ENCODE measurements around the gene CLASRP. TPM values are rescaled to one million over a fixed set of nuclear protein-coding genes. Genes with fewer than 3 reads are reported as not detected.

Gene CLASRP
- total and polyA plus RNA-seq, 4 donors, result 11.6 to 97.3 (median 47.8) TPM

- H3K4me3 ChIP-seq (ENCODE audit: low read depth, low read length), result peak within 1 kb of the TSS; percentile 84
- peaks cover 14% of the 10 kb centered on the region for H3K27me3 ChIP-seq (ENCODE audit: control insufficient read depth, insufficient read depth, low read length)
- peaks cover 25% of the 10 kb centered on the region for H3K36me3 ChIP-seq (ENCODE audit: control insufficient read depth, insufficient read depth, low read length)
- DNase-seq (ENCODE audit: low read depth in 4 of 6, low spot score in 6 of 6), result peak in 3 of 6 donors; percentile 64 to 89 (median 85)
- no peaks in the 10 kb centered on the region for H3K9me3 ChIP-seq (ENCODE audit: control insufficient read depth, insufficient read depth, low read length)
- no peak within 1 kb of the TSS for H3K27ac ChIP-seq (ENCODE audit: low read depth, low read length)
- under 1% methylated on average over 55 of the region's 61 CpGs for WGBS (ENCODE audit: insufficient coverage)
- peaks cover 32% of the 10 kb centered on the region for H3K4me1 ChIP-seq (ENCODE audit: control insufficient read depth, insufficient read depth, low read length)
Measured at GRCh38 chr19:45079063-45079910, 40.4 kb downstream of the CLASRP start, which contains the start of gene GEMIN7. Gene GEMIN7 (plus strand): TSS chr19:45079260. CDS start chr19:45090115, 10,855 bp downstream.

- 1% methylated on average over 5 of the region's 6 CpGs for WGBS (ENCODE audit: insufficient coverage)
- H3K9me3 ChIP-seq (ENCODE audit: control insufficient read depth, insufficient read depth, low read length), result no peaks in the 10 kb centered on the region
- no peak overlapping the region for H3K27ac ChIP-seq (ENCODE audit: low read depth, low read length)
- peaks cover 29% of the 10 kb centered on the region for H3K4me1 ChIP-seq (ENCODE audit: control insufficient read depth, insufficient read depth, low read length)
- DNase-seq (ENCODE audit: low read depth in 4 of 6, low spot score in 6 of 6), result no peak
- H3K36me3 ChIP-seq (ENCODE audit: control insufficient read depth, insufficient read depth, low read length), result peaks cover 32% of the 10 kb centered on the region
- peaks cover 13% of the 10 kb centered on the region for H3K27me3 ChIP-seq (ENCODE audit: control insufficient read depth, insufficient read depth, low read length)
- peak overlapping the region; percentile 84 for H3K4me3 ChIP-seq (ENCODE audit: low read depth, low read length)
Measured at GRCh38 chr19:45079911-45080370, 41.1 kb downstream of the CLASRP start.

GRCh38 chr19:45082170-45082569, 43.3 kb downstream of the CLASRP start:
- peaks cover 40% of the 10 kb centered on the region for H3K36me3 ChIP-seq (ENCODE audit: control insufficient read depth, insufficient read depth, low read length)
- H3K27ac ChIP-seq (ENCODE audit: low read depth, low read length), result no peak overlapping the region
- H3K27me3 ChIP-seq (ENCODE audit: control insufficient read depth, insufficient read depth, low read length), result no peaks in the 10 kb centered on the region
- WGBS (ENCODE audit: insufficient coverage), result 95% methylated on average over 4 of the region's 5 CpGs
- H3K9me3 ChIP-seq (ENCODE audit: control insufficient read depth, insufficient read depth, low read length), result no peaks in the 10 kb centered on the region
- H3K4me3 ChIP-seq (ENCODE audit: low read depth, low read length), result no peak overlapping the region
- H3K4me1 ChIP-seq (ENCODE audit: control insufficient read depth, insufficient read depth, low read length), result peaks cover 16% of the 10 kb centered on the region
- DNase-seq (ENCODE audit: low read depth in 4 of 6, low spot score in 6 of 6), result no peak

- peaks cover 16% of the 10 kb centered on the region for H3K4me1 ChIP-seq (ENCODE audit: control insufficient read depth, insufficient read depth, low read length)
- DNase-seq (ENCODE audit: low read depth in 4 of 6, low spot score in 6 of 6), result no peak
- H3K27me3 ChIP-seq (ENCODE audit: control insufficient read depth, insufficient read depth, low read length), result no peaks in the 10 kb centered on the region
- WGBS (ENCODE audit: insufficient coverage), result 86% methylated on average over 2 of the region's 4 CpGs
- H3K9me3 ChIP-seq (ENCODE audit: control insufficient read depth, insufficient read depth, low read length), result no peaks in the 10 kb centered on the region
- H3K27ac ChIP-seq (ENCODE audit: low read depth, low read length), result no peak overlapping the region
- H3K36me3 ChIP-seq (ENCODE audit: control insufficient read depth, insufficient read depth, low read length), result peaks cover 51% of the 10 kb centered on the region
- no peak overlapping the region for H3K4me3 ChIP-seq (ENCODE audit: low read depth, low read length)
Measured at GRCh38 chr19:45086480-45086879, 47.6 kb downstream of the CLASRP start.

GRCh38 chr19:45087531-45087930, 48.7 kb downstream of the CLASRP start:
- no peak for DNase-seq (ENCODE audit: low read depth in 4 of 6, low spot score in 6 of 6)
- no peak overlapping the region for H3K4me3 ChIP-seq (ENCODE audit: low read depth, low read length)
- no peaks in the 10 kb centered on the region for H3K9me3 ChIP-seq (ENCODE audit: control insufficient read depth, insufficient read depth, low read length)
- H3K27ac ChIP-seq (ENCODE audit: low read depth, low read length), result no peak overlapping the region
- no peaks in the 10 kb centered on the region for H3K27me3 ChIP-seq (ENCODE audit: control insufficient read depth, insufficient read depth, low read length)
- 91% methylated on average over 11 of the region's 11 CpGs for WGBS (ENCODE audit: insufficient coverage)
- H3K4me1 ChIP-seq (ENCODE audit: control insufficient read depth, insufficient read depth, low read length), result peaks cover 22% of the 10 kb centered on the region
- H3K36me3 ChIP-seq (ENCODE audit: control insufficient read depth, insufficient read depth, low read length), result peaks cover 40% of the 10 kb centered on the region

- no peaks in the 10 kb centered on the region for H3K9me3 ChIP-seq (ENCODE audit: control insufficient read depth, insufficient read depth, low read length)
- no peak overlapping the region for H3K4me3 ChIP-seq (ENCODE audit: low read depth, low read length)
- 89% methylated on average over 17 of the region's 17 CpGs for WGBS (ENCODE audit: insufficient coverage)
- no peak for DNase-seq (ENCODE audit: low read depth in 4 of 6, low spot score in 6 of 6)
- H3K4me1 ChIP-seq (ENCODE audit: control insufficient read depth, insufficient read depth, low read length), result peaks cover 38% of the 10 kb centered on the region
- no peak overlapping the region for H3K27ac ChIP-seq (ENCODE audit: low read depth, low read length)
- no peaks in the 10 kb centered on the region for H3K27me3 ChIP-seq (ENCODE audit: control insufficient read depth, insufficient read depth, low read length)
- peaks cover 30% of the 10 kb centered on the region for H3K36me3 ChIP-seq (ENCODE audit: control insufficient read depth, insufficient read depth, low read length)
Measured at GRCh38 chr19:45090034-45090433, 51.2 kb downstream of the CLASRP start.

GRCh38 chr19:45090606-45091005, 51.8 kb downstream of the CLASRP start:
- WGBS (ENCODE audit: insufficient coverage), result no CpG with 5 or more reads among the region's 5 CpGs

GRCh38 chr19:45091031-45091923, 52.4 kb downstream of the CLASRP start:
- Histone ChIP-seq H3K9me3 (ENCODE audit: control insufficient read depth, insufficient read depth, low read length) (no peaks in the 10 kb centered on the region), H3K27me3 (ENCODE audit: control insufficient read depth, insufficient read depth, low read length) (no peaks in the 10 kb centered on the region), H3K27ac (ENCODE audit: low read depth, low read length) (peak overlapping the region; percentile 97), H3K4me3 (ENCODE audit: low read depth, low read length) (peak overlapping the region; percentile 88), H3K4me1 (ENCODE audit: control insufficient read depth, insufficient read depth, low read length) (peaks cover 49% of the 10 kb centered on the region), H3K36me3 (ENCODE audit: control insufficient read depth, insufficient read depth, low read length) (peaks cover 39% of the 10 kb centered on the region)
- peak; percentile 98 to 100 (median 99) for DNase-seq (ENCODE audit: low read depth in 4 of 6, low spot score in 6 of 6)
- WGBS (ENCODE audit: insufficient coverage), result 1% methylated on average over 58 of the region's 64 CpGs

More at GRCh38 chr19:45090606-45091005, 51.8 kb downstream of the CLASRP start:
- peaks cover 35% of the 10 kb centered on the region for H3K36me3 ChIP-seq (ENCODE audit: control insufficient read depth, insufficient read depth, low read length)
- H3K4me3 ChIP-seq (ENCODE audit: low read depth, low read length), result peak overlapping the region; percentile 88
- H3K27ac ChIP-seq (ENCODE audit: low read depth, low read length), result peak overlapping the region; percentile 97
- H3K4me1 ChIP-seq (ENCODE audit: control insufficient read depth, insufficient read depth, low read length), result peaks cover 43% of the 10 kb centered on the region
- no peaks in the 10 kb centered on the region for H3K9me3 ChIP-seq (ENCODE audit: control insufficient read depth, insufficient read depth, low read length)
- no peak for DNase-seq (ENCODE audit: low read depth in 4 of 6, low spot score in 6 of 6)
- H3K27me3 ChIP-seq (ENCODE audit: control insufficient read depth, insufficient read depth, low read length), result no peaks in the 10 kb centered on the region
